Measurements from ENCODE around the gene ASXL1.

Gene ASXL1

DNA sequence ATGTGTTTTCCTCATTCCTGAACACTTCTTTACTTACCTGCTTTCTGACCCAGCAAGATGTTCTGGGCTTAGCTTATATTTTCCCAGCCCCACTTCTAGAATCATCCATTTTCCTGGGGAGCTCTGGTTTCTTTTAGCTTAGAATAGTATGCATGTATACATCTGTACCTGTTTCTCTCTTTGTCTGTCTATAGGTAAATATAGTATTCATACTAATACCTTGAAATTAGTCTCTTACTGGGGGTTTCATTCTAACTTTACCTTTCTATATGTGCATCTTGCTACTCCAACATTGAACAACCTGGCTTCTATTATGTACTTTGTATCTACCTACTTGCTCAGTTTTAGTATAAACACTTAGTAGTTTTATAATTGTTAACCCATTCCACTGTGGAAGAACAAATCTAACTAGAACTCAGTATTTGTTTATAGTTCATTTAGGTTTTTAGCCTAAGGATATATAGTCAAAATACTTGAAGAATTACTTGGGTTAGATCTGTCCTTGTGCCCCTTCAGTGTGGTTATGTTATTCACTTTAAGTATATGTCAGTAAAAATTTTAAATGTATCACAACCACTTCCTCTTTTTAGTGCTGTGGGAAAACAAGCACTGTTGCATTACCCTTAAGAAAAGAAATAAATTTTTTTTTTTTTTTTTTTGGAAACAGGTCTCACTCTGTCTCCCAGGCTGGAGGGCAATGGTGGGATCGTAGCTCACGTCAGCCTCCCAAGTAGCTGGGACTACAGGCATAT, 54.0 kb downstream of the ASXL1 start:
- DNase-seq = no peak

DNA sequence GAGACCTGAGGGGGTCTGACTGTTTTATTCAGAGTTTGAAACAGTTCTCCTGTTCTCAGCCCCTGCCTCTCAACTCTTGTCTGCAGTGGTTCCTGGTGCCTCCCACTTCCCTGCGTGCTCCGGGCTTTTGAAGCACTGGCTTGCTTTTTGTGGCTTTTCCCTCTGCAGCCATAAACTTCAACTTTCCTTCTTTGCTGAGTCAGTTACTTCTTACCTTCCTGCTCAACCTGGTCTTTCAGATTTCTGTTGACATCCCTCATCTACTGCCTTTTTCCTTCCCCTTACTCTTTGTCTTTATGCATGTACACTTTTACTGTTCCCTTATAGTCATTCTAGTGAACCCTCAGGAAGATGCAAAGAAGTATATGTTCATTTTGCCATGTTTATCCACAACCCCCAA, 57.4 kb downstream of the ASXL1 start:
- no peak for DNase-seq

DNA sequence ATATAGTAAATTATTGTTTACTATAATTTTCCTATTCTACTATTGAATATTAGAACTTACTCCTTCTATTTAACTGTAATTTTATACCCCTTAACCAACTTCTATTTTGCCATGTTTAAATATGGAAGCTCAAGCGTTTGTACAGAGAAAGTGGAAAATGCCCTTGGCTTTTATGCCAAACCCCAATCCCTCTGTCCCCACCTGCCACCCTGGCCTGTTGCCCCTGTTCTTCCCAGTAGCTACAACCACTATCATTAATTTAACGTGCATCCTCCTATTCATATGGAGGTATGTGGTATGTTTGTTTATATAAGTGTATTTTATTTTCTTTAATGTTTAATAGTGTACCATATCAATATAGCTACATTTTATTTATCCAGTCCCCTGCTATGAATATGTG, 58.1 kb downstream of the ASXL1 start:
- DNase-seq = no peak

- DNase-seq = no peak
These were observed 60.2 kb downstream of the ASXL1 start for GRCh38 chr20:32418376-32418775.

- no peak for DNase-seq
These were observed 63.2 kb downstream of the ASXL1 start for GRCh38 chr20:32421290-32421689.

- no peak for DNase-seq
These were observed 69.9 kb downstream of the ASXL1 start for GRCh38 chr20:32427996-32428395.

GRCh38 chr20:32429343-32429742, 71.2 kb downstream of the ASXL1 start:
- no peak for DNase-seq

DNA sequence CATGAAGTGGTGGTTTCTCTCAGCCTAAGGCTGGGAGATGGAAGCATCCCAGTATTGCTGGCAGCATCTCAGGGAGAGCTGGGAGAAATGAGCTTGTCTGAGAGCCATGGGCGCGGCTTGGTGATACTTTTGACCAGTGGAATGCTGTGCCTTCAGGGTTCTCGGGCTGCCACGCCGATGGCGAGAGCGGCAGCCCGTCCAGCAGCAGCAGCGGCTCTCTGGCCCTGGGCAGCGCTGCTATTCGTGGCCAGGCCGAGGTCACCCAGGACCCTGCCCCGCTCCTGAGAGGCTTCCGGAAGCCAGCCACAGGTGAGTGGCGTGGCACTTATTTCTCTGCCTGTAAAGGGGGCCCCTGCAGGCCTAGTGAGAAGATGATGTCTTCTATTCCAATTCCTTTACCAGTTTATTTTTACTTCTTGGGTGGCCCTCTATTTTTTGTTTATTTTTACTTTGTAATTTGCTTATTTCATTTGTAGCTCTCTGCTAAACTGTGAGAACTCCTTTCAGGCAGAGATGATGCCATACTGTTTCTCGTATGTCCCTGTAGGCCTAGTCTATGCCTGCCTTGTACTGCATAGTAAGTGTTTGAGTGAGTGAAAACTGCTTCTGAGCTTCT, 71.7 kb downstream of the ASXL1 start:
- DNase-seq = no peak

GRCh38 chr20:32431457-32431856, 73.3 kb downstream of the ASXL1 start:
- DNase-seq = no peak

- DNase-seq = peak in 1 of 2 experiments; percentile 43
These were observed 74.1 kb downstream of the ASXL1 start for GRCh38 chr20:32432277-32432676.

DNA sequence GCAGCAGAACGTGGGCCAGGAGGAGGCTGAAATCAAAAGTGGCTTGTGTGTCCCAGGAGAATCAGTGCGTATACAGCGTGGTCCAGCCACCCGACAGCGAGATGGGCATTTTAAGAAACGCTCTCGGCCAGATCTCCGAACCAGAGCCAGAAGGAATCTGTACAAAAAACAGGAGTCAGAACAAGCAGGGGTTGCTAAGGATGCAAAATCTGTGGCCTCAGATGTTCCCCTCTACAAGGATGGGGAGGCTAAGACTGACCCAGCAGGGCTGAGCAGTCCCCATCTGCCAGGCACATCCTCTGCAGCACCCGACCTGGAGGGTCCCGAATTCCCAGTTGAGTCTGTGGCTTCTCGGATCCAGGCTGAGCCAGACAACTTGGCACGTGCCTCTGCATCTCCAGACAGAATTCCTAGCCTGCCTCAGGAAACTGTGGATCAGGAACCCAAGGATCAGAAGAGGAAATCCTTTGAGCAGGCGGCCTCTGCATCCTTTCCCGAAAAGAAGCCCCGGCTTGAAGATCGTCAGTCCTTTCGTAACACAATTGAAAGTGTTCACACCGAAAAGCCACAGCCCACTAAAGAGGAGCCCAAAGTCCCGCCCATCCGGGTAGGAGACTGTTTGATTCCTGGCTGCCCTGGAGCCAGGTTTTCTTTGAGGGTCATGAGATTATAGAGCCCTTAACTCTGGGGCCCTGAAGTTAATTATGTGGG, 75.3 kb downstream of the ASXL1 start:
- DNase-seq = no peak

- no peak for DNase-seq
These were observed 76.3 kb downstream of the ASXL1 start for GRCh38 chr20:32434434-32434833.

DNA sequence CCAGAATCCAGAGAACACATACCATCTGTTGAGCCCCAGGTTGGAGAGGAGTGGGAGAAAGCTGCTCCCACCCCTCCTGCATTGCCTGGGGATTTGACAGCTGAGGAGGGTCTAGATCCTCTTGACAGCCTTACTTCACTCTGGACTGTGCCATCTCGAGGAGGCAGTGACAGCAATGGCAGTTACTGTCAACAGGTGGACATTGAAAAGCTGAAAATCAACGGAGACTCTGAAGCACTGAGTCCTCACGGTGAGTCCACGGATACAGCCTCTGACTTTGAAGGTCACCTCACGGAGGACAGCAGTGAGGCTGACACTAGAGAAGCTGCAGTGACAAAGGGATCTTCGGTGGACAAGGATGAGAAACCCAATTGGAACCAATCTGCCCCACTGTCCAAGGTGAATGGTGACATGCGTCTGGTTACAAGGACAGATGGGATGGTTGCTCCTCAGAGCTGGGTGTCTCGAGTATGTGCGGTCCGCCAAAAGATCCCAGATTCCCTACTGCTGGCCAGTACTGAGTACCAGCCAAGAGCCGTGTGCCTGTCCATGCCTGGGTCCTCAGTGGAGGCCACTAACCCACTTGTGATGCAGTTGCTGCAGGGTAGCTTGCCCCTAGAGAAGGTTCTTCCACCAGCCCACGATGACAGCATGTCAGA, 77.4 kb downstream of the ASXL1 start:
- no peak for DNase-seq

DNA sequence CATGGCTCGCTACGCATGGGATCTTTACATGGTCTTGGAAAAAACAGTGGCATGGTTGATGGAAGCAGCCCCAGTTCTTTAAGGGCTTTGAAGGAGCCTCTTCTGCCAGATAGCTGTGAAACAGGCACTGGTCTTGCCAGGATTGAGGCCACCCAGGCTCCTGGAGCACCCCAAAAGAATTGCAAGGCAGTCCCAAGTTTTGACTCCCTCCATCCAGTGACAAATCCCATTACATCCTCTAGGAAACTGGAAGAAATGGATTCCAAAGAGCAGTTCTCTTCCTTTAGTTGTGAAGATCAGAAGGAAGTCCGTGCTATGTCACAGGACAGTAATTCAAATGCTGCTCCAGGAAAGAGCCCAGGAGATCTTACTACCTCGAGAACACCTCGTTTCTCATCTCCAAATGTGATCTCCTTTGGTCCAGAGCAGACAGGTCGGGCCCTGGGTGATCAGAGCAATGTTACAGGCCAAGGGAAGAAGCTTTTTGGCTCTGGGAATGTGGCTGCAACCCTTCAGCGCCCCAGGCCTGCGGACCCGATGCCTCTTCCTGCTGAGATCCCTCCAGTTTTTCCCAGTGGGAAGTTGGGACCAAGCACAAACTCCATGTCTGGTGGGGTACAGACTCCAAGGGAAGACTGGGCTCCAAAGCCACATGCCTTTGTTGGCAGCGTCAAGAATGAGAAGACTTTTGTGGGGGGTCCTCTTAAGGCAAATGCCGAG, 78.2 kb downstream of the ASXL1 start:
- no peak for DNase-seq

GRCh38 chr20:32436968-32437367, 78.8 kb downstream of the ASXL1 start:
- DNase-seq = no peak

- DNase-seq = no peak
These were observed 79.4 kb downstream of the ASXL1 start for GRCh38 chr20:32437391-32438074.

GRCh38 chr20:32438331-32438858, 80.3 kb downstream of the ASXL1 start:
- no peak for DNase-seq

DNA sequence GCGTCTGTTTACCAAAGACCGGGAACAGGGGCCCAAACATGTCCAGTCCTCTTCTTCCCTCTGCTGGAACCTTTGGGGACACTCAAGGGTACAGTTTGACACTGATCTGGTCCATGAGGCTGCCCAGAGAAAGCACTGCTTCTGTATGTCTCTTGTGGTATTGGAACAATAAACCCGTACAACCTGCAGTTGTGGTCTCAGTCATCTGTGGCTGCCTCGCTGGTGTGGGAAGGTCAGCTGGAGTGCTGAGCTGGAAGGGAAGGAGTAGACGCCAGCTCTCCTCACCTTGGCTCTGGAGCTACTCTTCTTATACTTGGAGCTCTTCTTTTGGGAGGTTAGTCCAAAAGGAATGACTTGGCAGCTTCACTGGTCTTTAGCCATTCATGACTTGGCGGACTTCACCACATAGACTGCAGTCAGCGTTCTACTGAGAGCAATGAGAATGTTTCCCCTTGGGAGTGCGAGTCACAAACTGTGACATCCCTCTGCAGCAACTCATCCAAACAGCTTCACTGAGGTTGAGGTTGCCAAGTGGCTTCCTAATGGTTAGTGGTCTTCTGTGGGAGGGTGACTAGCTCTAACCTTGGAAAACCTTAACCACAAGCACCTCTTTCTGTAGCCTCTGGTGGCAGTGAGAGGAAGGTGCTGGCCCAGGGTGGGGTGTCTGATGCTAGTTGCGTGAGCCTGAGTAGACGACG, 81.2 kb downstream of the ASXL1 start:
- DNase-seq = no peak

GRCh38 chr20:32440069-32440757, 82.1 kb downstream of the ASXL1 start:
- no peak for DNase-seq

- no peak for DNase-seq
These were observed 82.6 kb downstream of the ASXL1 start for GRCh38 chr20:32440758-32441078.

DNA sequence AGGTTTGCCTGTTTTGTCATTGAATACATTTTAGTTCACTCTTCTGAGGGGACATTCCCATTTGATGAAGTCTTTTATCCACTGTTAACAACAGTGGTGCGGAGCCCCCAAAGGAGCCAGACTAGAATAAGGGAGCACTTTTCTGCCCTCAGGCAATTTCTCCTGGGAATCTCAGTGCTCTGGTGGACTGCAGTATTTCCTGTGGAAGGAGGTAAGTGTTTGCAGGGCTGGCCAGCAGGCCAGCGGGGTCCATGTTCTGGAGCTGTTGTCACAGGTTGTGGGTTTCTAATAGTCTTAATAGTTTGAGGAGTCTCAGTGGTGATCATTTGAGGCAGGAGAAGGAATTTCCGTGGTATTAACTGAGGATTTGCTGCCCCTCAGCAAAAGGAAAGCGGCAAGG, 83.5 kb downstream of the ASXL1 start:
- DNase-seq = no peak
